HCT116 (cell line): ENCODE data around the gene RPL38. TPM values are rescaled to one million over a fixed set of nuclear protein-coding genes. Genes with fewer than 3 reads are reported as not detected.

Experiments
- ATAC-seq: fragments of 200-7000 bp; cut with Tn5 transposase; 2 replicates; pipeline ENCODE4 v1.9.1; 2020; ENCODE audit warnings: mild to moderate bottlenecking, moderate library complexity
- BruUV-seq: library from RNA; stranded (reverse); fragments of 400-500 nt; replicated peaks from 2 replicates; lab custom pipeline; 2021; lab: Mats Ljungman, UMichigan
- CTCF ChIA-PET: fragments of 300-600 bp; sonication (Branson Sonifier 250); formaldehyde crosslinking; loops from one replicate; lab custom pipeline; 2021; ENCODE audit warnings: antibody characterized with exemption; lab: Charles Lee
- POLR2A ChIA-PET: fragments of 300-600, 350-600 bp; sonication (Branson Sonifier 250); formaldehyde crosslinking; loops from one replicate; lab custom pipeline; 2021; ENCODE audit warnings: antibody characterized with exemption; lab: Charles Lee
- RAD21 ChIA-PET, 2 experiments: fragments of 300-600 bp; sonication (Branson Sonifier 250); formaldehyde crosslinking; loops; one replicate each; lab custom pipeline; 2023; ENCODE audit warnings: low total read pairs in 2 of 2; ENCODE audit not compliant: uncharacterized antibody in 2 of 2, unreplicated experiment in 2 of 2, low non-redundant PET in 1 of 2; lab: Charles Lee
- DNase-seq: peaks from one replicate; pipeline ENCODE4 v3.0.0-alpha.2; 2010; ENCODE audit warnings: low read depth, low spot score
- H2AFZ ChIP-seq: fragments of 200-600 bp; shearing (Covaris generic), sonication (generic); 2 replicates; pipeline ENCODE4 v1.6.1; 2017; ENCODE audit warnings: low read depth, mixed run types, mixed read lengths, antibody characterized with exemption, low read length; ENCODE audit not compliant: poor library complexity, severe bottlenecking
- H3K27ac ChIP-seq: 2 replicates; pipeline ENCODE4 v1.5.1; 2012; ENCODE audit warnings: low read depth, low read length
- H3K27me3 ChIP-seq: fragments of 200-600 bp; sonication (generic); 2 replicates; pipeline ENCODE4 v1.6.1; 2016; ENCODE audit warnings: mixed run types, low read length, mixed read lengths; ENCODE audit not compliant: insufficient read depth
- H3K36me3 ChIP-seq, 2 experiments: fragments of 200-500 bp in 1 of 2; fragments of 200-600 bp in 1 of 2; sonication (Bioruptor generic) in 1 of 2; sonication (generic) in 1 of 2; 2 replicates each; pipeline versions ENCODE4 v1.5.1 to v1.6.1; 2014 to 2016; ENCODE audit warnings: low read length in 2 of 2, inconsistent platforms in 1 of 2, mixed read lengths in 1 of 2, mixed run types in 1 of 2; ENCODE audit not compliant: insufficient read depth in 2 of 2, control insufficient read depth in 1 of 2
- H3K4me1 ChIP-seq, 2 experiments: fragments of 200-600 bp in 1 of 2; sonication (generic) in 1 of 2; 2 replicates each; pipeline versions ENCODE4 v1.5.1 to v1.6.1; 2012 to 2017; ENCODE audit warnings: low read length in 2 of 2, inconsistent platforms in 1 of 2, mild to moderate bottlenecking in 1 of 2, mixed read lengths in 1 of 2, mixed run types in 1 of 2, moderate library complexity in 1 of 2; ENCODE audit not compliant: insufficient read depth in 2 of 2, control insufficient read depth in 1 of 2
- H3K4me2 ChIP-seq: fragments of 200-600 bp; sonication (generic); 2 replicates; pipeline ENCODE4 v1.6.1; 2017; ENCODE audit warnings: mixed run types, low read length, mixed read lengths
- H3K4me3 ChIP-seq, 2 experiments: fragments of 200-600 bp in 1 of 2; sonication (generic) in 1 of 2; replicated peaks in 1 of 2; 2 replicates each; pipeline ENCODE4 v1.5.1; 2011 to 2016; ENCODE audit warnings: low read length in 2 of 2, control low read depth in 1 of 2, low read depth in 1 of 2, mild to moderate bottlenecking in 1 of 2, mixed read lengths in 1 of 2, mixed run types in 1 of 2
- H3K79me2 ChIP-seq: fragments of 200-600 bp; sonication (generic); 2 replicates; pipeline ENCODE4 v1.6.1; 2017; ENCODE audit warnings: mild to moderate bottlenecking, mixed run types, low read length, moderate library complexity, mixed read lengths; ENCODE audit not compliant: insufficient read depth
- H3K9ac ChIP-seq: fragments of 200-600 bp; sonication (generic); 2 replicates; pipeline ENCODE4 v1.6.1; 2016; ENCODE audit warnings: low read length, mixed read lengths
- H3K9me2 ChIP-seq: fragments of 200-600 bp; sonication (generic), shearing (Covaris generic); 2 replicates; pipeline ENCODE4 v1.6.1; 2017; ENCODE audit warnings: mixed run types, mild to moderate bottlenecking, moderate library complexity; ENCODE audit not compliant: insufficient read depth
- H3K9me3 ChIP-seq, 2 experiments: fragments of 200-500 bp in 1 of 2; fragments of 200-600 bp in 1 of 2; sonication (Bioruptor generic) in 1 of 2; sonication (generic) in 1 of 2; 2 replicates each; pipeline ENCODE4 v1.6.1; 2014 to 2017; ENCODE audit warnings: low read length in 2 of 2, mixed read lengths in 2 of 2, inconsistent platforms in 1 of 2, low read depth in 1 of 2, mild to moderate bottlenecking in 1 of 2, mixed run types in 1 of 2, moderate library complexity in 1 of 2; ENCODE audit not compliant: control insufficient read depth in 1 of 2, insufficient read depth in 1 of 2
- H4K20me1 ChIP-seq: fragments of 200-600 bp; sonication (generic), shearing (Covaris generic); 2 replicates; pipeline ENCODE4 v1.6.1; 2017; ENCODE audit warnings: mixed run types, mild to moderate bottlenecking, moderate library complexity; ENCODE audit not compliant: insufficient read depth
- ATF3 ChIP-seq: IDR thresholded peaks from 2 replicates; pipeline ENCODE4 v1.6.1; 2012
- CTCF ChIP-seq, 3 experiments: fragments of 200-600 bp in 1 of 3; sonication (generic) in 1 of 3; IDR thresholded peaks in 2 of 3; conservative IDR thresholded peaks in 1 of 3; 2 replicates each; pipeline ENCODE4 v1.5.1; 2012 to 2017; ENCODE audit warnings: low read depth in 2 of 3, low read length in 2 of 3, antibody characterized with exemption in 1 of 3, borderline replicate concordance in 1 of 3, control low read depth in 1 of 3, mild to moderate bottlenecking in 1 of 3, mixed read lengths in 1 of 3, mixed run types in 1 of 3, moderate library complexity in 1 of 3; ENCODE audit not compliant: insufficient read depth in 1 of 3
- EZH2phosphoT487 ChIP-seq: fragments of 200-600 bp; IDR thresholded peaks from 2 replicates; pipeline ENCODE4 v1.6.1; 2018; ENCODE audit warnings: antibody characterized with exemption, borderline replicate concordance
- FOSL1 ChIP-seq: IDR thresholded peaks from 2 replicates; pipeline ENCODE4 v1.6.1; 2012; ENCODE audit warnings: low read depth
- POLR2A ChIP-seq: IDR thresholded peaks from 2 replicates; pipeline ENCODE4 v1.7.0; 2011; ENCODE audit warnings: borderline replicate concordance; ENCODE audit not compliant: insufficient read depth, insufficient read length; ENCODE audit errors: extremely low read depth
- RAD21 ChIP-seq: IDR thresholded peaks from 2 replicates; pipeline ENCODE4 v1.6.1; 2012; ENCODE audit warnings: low read depth, mild to moderate bottlenecking
- SP1 ChIP-seq: IDR thresholded peaks from 2 replicates; pipeline ENCODE4 v1.6.1; 2012; ENCODE audit warnings: low read depth
- SRF ChIP-seq: IDR thresholded peaks from 2 replicates; pipeline ENCODE4 v1.6.1; 2012; ENCODE audit warnings: low read depth
- YY1 ChIP-seq: IDR thresholded peaks from 2 replicates; pipeline ENCODE4 v1.6.1; 2011; ENCODE audit warnings: low read length, low read depth, moderate library complexity, mild to moderate bottlenecking; ENCODE audit not compliant: insufficient replicate concordance; ENCODE audit errors: extremely low read depth
- ZBTB33 ChIP-seq: IDR thresholded peaks from 2 replicates; pipeline ENCODE4 v1.6.1; 2011; ENCODE audit warnings: mild to moderate bottlenecking, low read length, moderate library complexity; ENCODE audit not compliant: insufficient replicate concordance; ENCODE audit errors: extremely low read depth
- ZFX ChIP-seq: fragments of 450-650 bp; IDR thresholded peaks from 2 replicates; pipeline ENCODE4 v1.6.1; 2017
- ZNF274 ChIP-seq: fragments of 200-500 bp; sonication (Bioruptor generic); IDR thresholded peaks from 2 replicates; pipeline ENCODE4 v1.6.1; 2014; ENCODE audit warnings: mild to moderate bottlenecking, low read depth, low read length, inconsistent platforms
- intact Hi-C: fragments of 100-400 bp; cut with micrococcal nuclease; formaldehyde crosslinking; loops from 2 replicates; pipeline ENCODE4 v1.10.0; 2022
- total RNA-seq: library from RNA; stranded (reverse); gene quantifications from one replicate; pipeline ENCODE4 v1.2.1, GENCODE V29; 2021; ENCODE audit not compliant: unreplicated experiment

The RPL38 gene
- total RNA-seq, 1 experiment from 2014 or later, result 1,628 TPM

DNA sequence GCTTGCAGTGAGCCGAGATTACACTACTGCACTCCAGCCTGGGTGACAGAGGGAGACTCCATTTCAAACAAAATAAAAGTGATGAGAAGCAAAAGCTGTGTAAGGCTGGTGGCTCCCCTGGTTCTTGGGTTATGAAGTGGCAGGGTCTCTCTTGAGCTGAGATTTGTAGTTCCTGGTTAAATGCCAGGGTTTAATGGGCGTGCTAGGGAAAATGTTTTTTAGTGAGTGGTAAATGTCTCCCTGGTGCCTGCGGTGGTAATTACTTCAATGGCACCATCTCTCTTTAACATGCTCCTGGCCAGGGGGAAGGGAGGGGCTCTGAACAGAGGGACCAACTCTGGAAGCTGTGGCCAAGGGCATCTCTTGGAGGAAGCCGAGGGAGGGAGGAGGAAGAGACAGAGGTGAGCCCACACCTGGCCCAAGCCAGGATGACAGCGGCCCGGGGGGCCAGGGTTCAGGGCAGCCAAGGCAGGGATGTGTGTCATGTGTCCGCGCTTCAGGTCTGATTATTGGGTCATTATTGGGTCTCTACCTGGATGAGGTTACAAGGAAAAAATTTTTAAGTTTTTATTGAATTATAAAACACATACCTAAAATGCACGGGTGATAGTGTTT lies 17.8 kb upstream of the RPL38 start:
- CTCF ChIA-PET, result no interaction called here
- BruUV-seq, result no TSS peak
- POLR2A ChIA-PET, result no interaction called here
- no peaks in the 10 kb centered on the region for H4K20me1 ChIP-seq
- TF ChIP-seq ZNF274, result no peak
- TF ChIP-seq ATF3, result no peak
- no peak for TF ChIP-seq SRF
- TF ChIP-seq ZBTB33, result no peak
- no peak for TF ChIP-seq RAD21
- TF ChIP-seq YY1, result no peak
- TF ChIP-seq CTCF (IDR thresholded peaks at IDR 0.05 in 2 of 3, conservative IDR thresholded peaks at IDR 0.05 in 1 of 3; ENCODE audit: borderline replicate concordance in 1 of 3, insufficient read depth in 1 of 3, low read depth in 2 of 3, low read length in 2 of 3), result no peak
- no peak for TF ChIP-seq FOSL1
- no peak for TF ChIP-seq SP1
- no peak for TF ChIP-seq EZH2phosphoT487
- TF ChIP-seq ZFX, result no peak
- TF ChIP-seq POLR2A, result no peak
- intact Hi-C loops, result no loop called here
- H3K9me2 ChIP-seq, result no peaks in the 10 kb centered on the region
- no peak overlapping the region for H3K27ac ChIP-seq
- ATAC-seq (no peak), DNase-seq (no peak)
- no peaks in the 10 kb centered on the region for H3K79me2 ChIP-seq
- no peaks in the 10 kb centered on the region for H3K36me3 ChIP-seq
- H3K9ac ChIP-seq, result no peak overlapping the region
- H3K27me3 ChIP-seq, result peaks cover 4% of the 10 kb centered on the region; the same call in 1 of the 2 replicates
- H3K4me3 ChIP-seq, result no peak overlapping the region
- no peak overlapping the region for H2AFZ ChIP-seq
- RAD21 ChIA-PET, result no interaction called here
- H3K4me2 ChIP-seq, result no peak overlapping the region
- no peaks in the 10 kb centered on the region for H3K4me1 ChIP-seq
- H3K9me3 ChIP-seq, result no peaks in the 10 kb centered on the region
